BJ (cell line): ENCODE measurements around the gene CARD18. TPM values are rescaled to one million over a fixed set of nuclear protein-coding genes. Genes with fewer than 3 reads are reported as not detected.

Experiments used
- CTCF ChIA-PET: fragments of 350-600 bp; formaldehyde crosslinking; extraction: SDS; loops from one replicate; lab custom pipeline; 2021; ENCODE audit warnings: antibody characterized with exemption, inconsistent platforms; lab: Yijun Ruan, JAX
- POLR2A ChIA-PET: fragments of 300-600 bp; sonication (Branson Sonifier 250); formaldehyde crosslinking; extraction: SDS; loops from one replicate; lab custom pipeline; 2021; ENCODE audit warnings: antibody characterized with exemption; lab: Charles Lee
- DNase-seq: peaks from one replicate; pipeline ENCODE4 v3.0.0-alpha.2; 2011; ENCODE audit warnings: low read depth
- H3K27me3 ChIP-seq: 2 replicates; pipeline ENCODE4 v1.6.0; 2011; ENCODE audit warnings: low read length; ENCODE audit not compliant: control insufficient read depth, insufficient read depth
- H3K36me3 ChIP-seq: 2 replicates; pipeline ENCODE4 v1.5.1; 2011; ENCODE audit warnings: low read length; ENCODE audit not compliant: control insufficient read depth, insufficient read depth
- H3K4me3 ChIP-seq: 2 replicates; pipeline ENCODE4 v1.5.1; 2011; ENCODE audit warnings: low read depth, mild to moderate bottlenecking, control low read depth, low read length
- CTCF ChIP-seq: IDR thresholded peaks from 2 replicates; pipeline ENCODE4 v1.5.1; 2011; ENCODE audit warnings: low read depth, mild to moderate bottlenecking, control low read depth, inconsistent platforms, low read length, moderate library complexity; ENCODE audit not compliant: insufficient read depth
- polyA plus RNA-seq: library from polyadenylated mRNA; depleted of rRNA; stranded (reverse); fragments of >200 nt; gene quantifications from 2 replicates; pipeline ENCODE4 v1.2.3, GENCODE V29; 2011

The CARD18 gene
- polyA plus RNA-seq, 1 experiment: not detected

GRCh38 chr11:105179542-105180278, 40.1 kb upstream of the CARD18 start:
- Histone ChIP-seq H3K36me3 (no peaks in the 10 kb centered on the region), H3K4me3 (no peak overlapping the region), H3K27me3 (no peaks in the 10 kb centered on the region)
- TF ChIP-seq CTCF: no peak
- no peak for DNase-seq
- ChIA-PET POLR2A (no interaction called here), CTCF (no interaction called here)

GRCh38 chr11:105177658-105178057, 38.1 kb upstream of the CARD18 start:
- POLR2A ChIA-PET: no interaction called here
- TF ChIP-seq CTCF: no peak
- no peak overlapping the region for H3K4me3 ChIP-seq
- H3K27me3 ChIP-seq: no peaks in the 10 kb centered on the region
- DNase-seq: peak; percentile 97
- CTCF ChIA-PET: no interaction called here
- H3K36me3 ChIP-seq: no peaks in the 10 kb centered on the region

- ChIA-PET POLR2A (no interaction called here), CTCF (no interaction called here)
- no peak for DNase-seq
- Histone ChIP-seq H3K36me3 (no peaks in the 10 kb centered on the region), H3K27me3 (no peaks in the 10 kb centered on the region), H3K4me3 (no peak overlapping the region)
- TF ChIP-seq CTCF: no peak
Measured at GRCh38 chr11:105168457-105168856, 28.9 kb upstream of the CARD18 start.

- CTCF ChIA-PET: no interaction called here
- no peak for TF ChIP-seq CTCF
- Histone ChIP-seq H3K27me3 (no peaks in the 10 kb centered on the region), H3K4me3 (no peak overlapping the region), H3K36me3 (no peaks in the 10 kb centered on the region)
- DNase-seq: no peak
- POLR2A ChIA-PET: no interaction called here
Measured at GRCh38 chr11:105167244-105167643, 27.7 kb upstream of the CARD18 start.

- Histone ChIP-seq H3K36me3 (no peaks in the 10 kb centered on the region), H3K27me3 (no peaks in the 10 kb centered on the region), H3K4me3 (no peak overlapping the region)
- no peak for TF ChIP-seq CTCF
- POLR2A ChIA-PET: no interaction called here
- no peak for DNase-seq
- CTCF ChIA-PET: no interaction called here
Measured at GRCh38 chr11:105164208-105164607, 24.6 kb upstream of the CARD18 start.
